A172 (cell line): Measurements from ENCODE around the gene SAC3D1. TPM values are rescaled to one million over a fixed set of nuclear protein-coding genes. Genes with fewer than 3 reads are reported as not detected.

ENCODE experiments used
- DNase-seq: peaks from one replicate; pipeline ENCODE4 v3.0.0-alpha.2; 2015; ENCODE audit warnings: low spot score
- total RNA-seq: library from RNA; depleted of rRNA; stranded (reverse); fragments of >200 nt; shearing (Covaris generic); gene quantifications from 2 replicates; pipeline ENCODE4 v1.2.3, GENCODE V29; 2014

Gene SAC3D1
- total RNA-seq, 1 experiment from 2014 or later, result 44.0 TPM

DNA sequence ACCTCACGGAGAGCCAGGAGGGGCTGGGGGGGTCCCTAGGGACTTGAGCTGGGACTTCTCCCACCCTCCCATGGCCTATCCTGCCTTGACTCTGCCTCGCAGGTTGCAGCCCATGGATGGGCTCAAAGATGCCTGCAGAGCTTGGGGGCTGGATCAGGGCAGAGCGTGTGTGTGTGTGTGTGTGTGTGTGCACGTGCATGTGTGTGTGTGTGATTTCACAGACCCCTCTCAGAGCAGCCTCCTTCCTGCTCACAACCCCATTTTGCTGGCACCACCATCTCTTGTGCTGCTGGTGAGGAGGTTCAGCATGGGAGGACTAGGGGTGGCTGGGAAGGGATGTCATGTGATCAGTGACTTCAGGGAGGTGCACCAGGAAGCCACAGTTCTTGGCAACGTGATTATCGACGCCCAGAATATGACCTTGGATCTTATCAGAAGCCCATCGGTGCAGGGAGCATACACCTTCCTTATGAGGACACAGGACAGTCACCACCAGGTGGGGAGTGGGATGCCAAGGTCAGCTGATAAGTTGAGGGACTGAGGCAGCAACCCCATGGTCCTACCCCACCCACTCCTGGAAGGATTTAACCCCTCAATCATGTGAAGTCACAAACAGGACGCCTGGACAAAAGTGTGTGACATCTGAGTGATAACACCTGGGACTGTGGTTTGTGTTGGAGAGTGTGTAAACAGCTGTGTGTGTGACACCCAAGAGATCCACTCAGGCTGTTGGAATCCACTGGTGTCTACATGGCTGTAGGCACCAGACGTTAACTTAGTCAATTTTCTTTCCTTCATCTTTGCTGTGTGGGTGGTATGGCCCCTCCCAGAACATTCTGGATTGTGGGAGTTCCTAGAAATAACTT, 19.2 kb downstream of the SAC3D1 start:
- no peak for DNase-seq

- DNase-seq, result no peak
Observed at GRCh38 chr11:65060913-65061408, 20.0 kb downstream of the SAC3D1 start.

DNA sequence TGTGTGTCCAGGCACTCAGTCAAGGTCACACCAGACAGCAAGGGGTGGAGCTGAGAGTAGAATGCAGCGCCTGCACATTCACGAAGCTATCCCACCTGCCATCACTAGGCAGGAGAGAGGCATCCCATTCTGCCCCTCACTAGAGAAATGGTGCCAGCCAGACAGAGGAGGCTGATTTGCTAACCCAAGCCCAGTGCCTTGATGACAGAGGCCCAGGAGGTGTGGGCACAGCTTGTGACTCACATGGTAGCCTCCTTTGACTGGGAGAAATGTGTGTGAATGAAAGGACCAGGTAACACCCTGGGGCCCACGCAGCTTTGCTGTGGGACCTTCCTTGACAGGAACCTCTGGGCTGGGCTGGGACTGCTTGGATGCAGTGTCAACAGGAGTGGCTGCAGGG, 22.5 kb downstream of the SAC3D1 start:
- no peak for DNase-seq

DNA sequence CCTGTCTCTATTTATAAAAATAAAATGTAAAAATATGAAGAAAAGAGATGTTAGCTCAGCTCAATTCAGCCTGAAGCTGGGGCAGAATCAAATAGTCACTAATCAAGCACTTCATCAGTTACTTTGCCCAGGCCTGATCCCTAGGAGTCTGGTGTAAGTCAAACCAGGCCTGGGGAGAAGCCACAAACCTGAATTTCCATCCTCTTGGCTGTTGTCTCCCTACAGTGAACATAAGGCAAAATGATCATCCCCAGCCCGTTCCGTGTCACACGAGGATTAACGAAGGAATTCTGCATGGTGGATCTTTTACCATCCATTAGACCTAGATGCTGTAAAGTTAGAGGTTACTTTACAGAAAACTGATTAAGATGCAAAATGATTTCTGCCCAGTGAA, 23.8 kb downstream of the SAC3D1 start:
- DNase-seq, result no peak

DNA sequence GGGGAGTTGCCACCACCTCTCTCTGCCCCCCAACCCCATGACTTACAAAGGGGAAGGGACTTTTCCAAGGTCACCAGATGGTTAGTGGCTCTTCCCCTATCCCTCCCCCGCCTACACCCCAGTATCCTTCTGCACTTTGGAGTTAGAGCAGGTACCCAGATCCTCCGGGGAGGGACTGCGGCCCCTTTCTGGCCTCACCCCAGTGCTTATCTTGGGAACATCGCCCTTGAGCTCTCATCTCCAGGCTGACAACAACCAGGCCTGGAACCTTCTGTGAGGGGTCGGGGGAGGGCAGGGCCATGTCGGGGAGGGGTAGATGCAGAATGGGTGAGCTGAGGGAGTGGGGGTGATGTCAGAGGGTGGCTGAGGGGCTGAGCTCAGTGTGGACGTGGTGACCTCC, 24.8 kb downstream of the SAC3D1 start:
- no peak for DNase-seq

- no peak for DNase-seq
Observed at GRCh38 chr11:65066315-65066714, 25.3 kb downstream of the SAC3D1 start.

GRCh38 chr11:65066805-65067291, 25.8 kb downstream of the SAC3D1 start:
- DNase-seq, result no peak

- DNase-seq, result no peak
Observed at GRCh38 chr11:65067446-65067845, 26.4 kb downstream of the SAC3D1 start.

- no peak for DNase-seq
Observed at GRCh38 chr11:65069217-65069616, 28.2 kb downstream of the SAC3D1 start.

GRCh38 chr11:65071907-65072630, 31.1 kb downstream of the SAC3D1 start:
- DNase-seq, result no peak

DNA sequence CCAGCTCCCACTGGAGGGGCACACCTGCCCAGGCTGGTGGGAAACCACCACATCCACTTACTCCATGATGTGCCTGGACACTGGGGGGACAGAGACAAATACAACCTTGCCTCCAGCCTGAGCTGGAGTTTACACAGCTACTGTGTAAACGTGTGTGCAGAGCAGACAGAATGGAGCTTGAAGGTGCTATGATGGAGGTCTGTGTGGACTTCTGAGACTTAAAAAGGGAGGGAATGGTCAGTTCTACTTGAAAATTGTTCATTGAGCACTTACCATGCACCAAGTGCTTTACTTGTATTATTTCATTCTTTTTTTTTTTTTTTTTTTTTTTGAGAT, 31.6 kb downstream of the SAC3D1 start:
- DNase-seq, result no peak

DNA sequence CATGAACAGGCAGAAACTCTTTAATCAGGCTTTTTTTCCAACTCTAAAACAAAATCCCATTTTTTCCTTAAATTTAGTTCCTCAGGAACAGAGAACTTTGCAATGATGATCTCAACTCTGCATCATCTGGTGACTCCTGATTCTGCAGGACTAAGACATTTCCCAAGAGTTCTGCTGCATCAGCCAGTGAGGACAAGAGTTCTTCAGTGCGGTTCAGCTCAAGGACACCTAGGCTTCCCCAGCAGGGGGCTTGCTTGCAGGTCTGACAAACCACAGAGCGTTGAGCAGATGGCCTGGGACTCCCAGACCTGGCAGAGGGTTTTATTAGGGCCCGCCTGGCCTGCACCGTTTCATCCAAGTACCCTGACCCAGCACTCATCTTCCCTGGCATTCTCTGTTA, 36.4 kb downstream of the SAC3D1 start:
- no peak for DNase-seq

DNA sequence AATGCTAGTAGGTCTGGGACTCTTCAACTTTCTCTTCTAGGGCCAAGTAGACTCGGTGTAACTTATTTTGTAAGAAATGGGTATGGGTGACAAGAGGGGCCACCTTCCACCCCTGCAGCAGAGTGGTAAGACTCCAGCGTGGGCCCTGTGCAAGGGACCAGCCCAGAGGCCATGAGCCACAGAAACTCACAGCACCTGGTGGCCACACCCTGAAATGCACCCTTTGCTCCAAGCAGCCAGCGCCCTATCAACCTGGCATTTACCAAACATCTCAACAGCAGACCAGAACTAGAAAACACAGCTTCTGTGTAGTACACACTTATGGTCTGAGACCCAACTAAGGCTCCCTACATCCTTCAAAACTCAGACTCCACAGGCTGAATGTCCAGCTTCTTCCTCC, 37.1 kb downstream of the SAC3D1 start:
- peak; percentile 29 for DNase-seq

DNA sequence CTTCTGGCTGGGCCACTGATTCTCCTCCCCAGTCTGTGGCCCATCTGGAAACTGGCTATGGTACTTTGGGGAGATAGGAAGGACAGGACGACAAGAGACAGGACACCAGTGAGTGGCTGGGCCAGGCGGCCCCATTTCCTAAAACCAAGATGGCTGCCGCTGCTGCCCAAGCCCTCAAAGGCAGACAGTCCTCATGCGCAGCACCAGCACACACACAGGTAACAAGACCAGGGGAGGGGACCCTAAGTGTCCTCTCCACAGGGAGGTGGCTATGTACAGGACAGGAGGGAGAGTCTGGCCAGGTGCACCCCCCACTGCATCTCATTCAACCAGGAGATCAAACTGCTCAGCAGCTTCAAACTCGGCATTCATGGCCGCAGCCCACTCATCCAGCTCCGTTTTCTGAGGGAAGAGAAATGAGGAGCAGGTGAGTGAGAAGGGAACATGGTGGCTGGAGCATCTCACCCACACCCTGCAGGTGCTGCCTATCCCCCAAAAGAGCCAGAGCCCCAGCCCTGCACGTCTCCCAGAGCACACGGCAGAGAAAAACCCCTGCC, 37.9 kb downstream of the SAC3D1 start:
- no peak for DNase-seq

DNA sequence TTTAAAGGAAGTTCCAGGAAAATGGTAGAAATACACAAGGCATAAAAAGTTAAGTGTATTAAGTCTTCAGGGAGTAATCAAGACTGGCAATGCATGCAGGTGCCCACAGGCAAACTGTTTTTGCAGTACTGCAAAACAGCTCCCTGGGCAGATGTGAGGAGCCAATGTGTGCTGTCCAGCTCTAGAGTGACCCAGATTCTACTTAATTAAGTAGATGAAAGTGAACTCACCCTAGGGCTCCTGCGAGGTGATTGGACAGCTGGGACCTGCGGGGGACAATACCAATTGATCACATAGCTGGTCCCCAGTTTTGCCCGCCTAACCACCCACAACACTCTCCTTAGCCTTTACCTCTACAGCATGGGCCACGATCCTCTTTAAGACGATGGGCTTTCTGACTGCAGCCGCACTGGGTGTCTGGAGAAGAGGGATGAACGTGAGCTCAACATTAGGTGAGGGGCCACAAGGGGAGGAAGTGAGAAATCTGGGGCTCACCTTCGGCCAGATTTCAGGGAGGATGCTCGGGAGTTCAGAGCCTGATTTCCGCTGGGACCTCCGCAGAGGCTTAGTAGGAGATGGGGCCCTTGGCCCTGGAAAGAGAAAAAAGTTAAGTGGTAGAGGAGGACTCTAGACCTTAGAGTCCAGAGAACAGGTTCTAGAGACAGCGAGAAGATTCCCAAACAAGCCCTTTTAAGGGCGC, 42.3 kb downstream of the SAC3D1 start:
- DNase-seq, result no peak

DNA sequence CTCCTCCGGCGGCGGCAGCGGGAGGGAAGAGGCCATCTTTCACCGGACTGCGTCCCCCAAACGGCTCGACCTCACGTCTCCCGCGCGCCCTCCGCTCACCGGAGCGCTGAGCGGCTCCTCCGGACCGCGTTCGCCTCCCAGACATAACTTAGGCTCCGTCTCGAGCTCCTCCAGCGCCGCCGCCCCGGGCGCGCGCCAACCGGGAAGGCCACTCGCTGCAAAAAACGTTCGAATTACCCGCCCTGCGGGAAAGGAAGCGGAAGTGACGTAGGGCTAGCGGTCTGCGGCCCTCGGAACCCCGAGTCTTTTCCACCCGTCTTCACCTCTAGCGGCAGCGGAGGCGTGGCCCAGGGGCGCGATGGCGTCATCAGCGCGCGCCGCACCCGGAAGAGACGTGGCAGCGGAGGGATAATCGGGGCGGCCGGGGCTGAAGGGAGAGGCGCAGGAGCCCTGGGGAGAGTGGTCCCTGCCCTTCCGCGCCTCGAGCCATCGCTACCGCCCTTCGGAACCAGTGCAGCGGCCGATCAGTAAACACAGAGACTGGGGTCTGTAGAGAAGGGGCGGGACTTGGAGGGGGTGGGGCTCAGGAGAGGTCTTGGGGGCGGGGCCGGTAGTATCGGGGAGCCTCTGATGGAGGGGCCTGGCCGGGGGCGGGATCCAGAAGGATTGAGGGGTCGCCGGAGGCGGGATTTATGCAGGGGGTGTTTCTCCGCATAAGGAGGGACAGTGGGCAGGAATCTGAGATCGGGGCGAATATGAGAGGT, 43.0 kb downstream of the SAC3D1 start, which contains the start of the genes CDCA5 and ZFPL1:
Gene CDCA5, minus strand, starts transcription at position 207 of the 764 bp plus-strand sequence. Its CDS starts 62 bp downstream, at position 145.
Gene ZFPL1, plus strand, starts transcription at position 389 of the 764 bp plus-strand sequence. CDS start 477 bp downstream, outside the sequence.
- DNase-seq, result peak; percentile 91

GRCh38 chr11:65084598-65085375, 43.8 kb downstream of the SAC3D1 start:
- no peak for DNase-seq

DNA sequence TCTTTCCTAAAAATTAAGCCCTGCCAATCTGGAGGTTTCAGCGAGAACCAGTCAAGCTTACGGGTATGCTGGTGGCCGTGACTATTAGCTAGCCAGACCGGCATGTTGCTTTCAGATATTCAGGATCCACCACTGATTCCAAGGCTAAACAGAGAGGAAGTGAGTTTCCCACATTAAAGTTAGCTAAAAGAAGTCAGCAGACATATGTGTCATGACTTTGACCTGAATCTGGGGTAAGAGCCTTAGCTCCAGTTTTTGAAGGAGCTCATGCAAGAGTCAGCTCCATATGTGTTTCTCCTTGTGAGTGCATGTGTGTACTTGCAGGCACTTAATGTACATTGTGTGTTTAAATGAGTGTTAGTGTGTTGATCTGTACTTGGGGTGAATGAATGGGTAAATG, 44.4 kb downstream of the SAC3D1 start:
- no peak for DNase-seq

GRCh38 chr11:65086809-65087208, 45.8 kb downstream of the SAC3D1 start:
- DNase-seq, result no peak

- DNase-seq, result no peak
Observed at GRCh38 chr11:65087216-65087615, 46.2 kb downstream of the SAC3D1 start.
